Stimulated activated CD4-positive, alpha-beta T cell treated with anti-CD3 and anti-CD28 coated beads, Interleukin-1b, Interleukin-23, amount 100 ng/mL, for 4 hours (primary cell): ENCODE results near the gene AGAP9.
"Not testable (repeated sequence)": the region's sequence is repeated elsewhere in the genome, so short reads cannot be mapped to it uniquely, and the experiment has no call there.

Source experiments
- DNase-seq, 2 donors: peaks; one replicate each; pipeline ENCODE4 v3.0.0-alpha.2; 2020; ENCODE audit warnings: low read depth in 2 of 2

Gene AGAP9

GRCh38 chr10:47457528-47457820 lies 66.0 kb downstream of the AGAP9 start:
- DNase-seq = no peak

GRCh38 chr10:47456794-47457527 lies 66.5 kb downstream of the AGAP9 start:
- no peak for DNase-seq

DNA sequence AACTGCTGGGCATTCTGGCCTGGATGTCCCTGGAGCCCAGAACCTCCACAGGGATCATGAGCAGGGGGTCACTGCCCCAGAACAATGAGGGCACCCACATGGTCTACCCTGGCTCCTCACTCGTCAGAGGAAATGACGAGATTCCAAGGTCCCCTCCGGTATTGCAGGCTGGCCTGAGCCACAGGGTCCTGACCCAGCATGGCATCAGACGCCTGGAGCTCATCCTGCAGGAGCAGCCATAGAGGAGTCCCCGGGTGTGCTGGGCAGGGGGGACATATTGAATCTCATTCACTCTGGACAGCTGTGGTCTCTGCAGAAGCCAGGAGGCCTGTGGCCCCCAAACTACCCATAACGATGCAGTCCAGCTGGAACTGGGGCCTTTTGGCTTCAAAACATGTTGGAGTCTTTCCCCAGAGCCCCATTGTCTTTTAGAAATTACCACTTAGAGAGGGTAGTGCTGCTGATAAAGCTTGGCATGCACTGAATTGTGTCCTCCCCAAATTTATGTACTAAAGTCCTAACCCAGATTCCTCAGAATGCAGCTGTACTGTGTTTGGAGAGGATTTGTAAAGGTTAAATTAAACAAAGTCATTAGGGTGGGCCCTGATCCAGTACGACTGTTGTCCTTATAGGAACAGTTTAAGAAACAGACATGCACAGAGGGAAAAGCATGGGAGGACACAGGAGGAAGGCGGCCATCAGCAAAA lies 67.2 kb downstream of the AGAP9 start:
- no peak for DNase-seq

DNA sequence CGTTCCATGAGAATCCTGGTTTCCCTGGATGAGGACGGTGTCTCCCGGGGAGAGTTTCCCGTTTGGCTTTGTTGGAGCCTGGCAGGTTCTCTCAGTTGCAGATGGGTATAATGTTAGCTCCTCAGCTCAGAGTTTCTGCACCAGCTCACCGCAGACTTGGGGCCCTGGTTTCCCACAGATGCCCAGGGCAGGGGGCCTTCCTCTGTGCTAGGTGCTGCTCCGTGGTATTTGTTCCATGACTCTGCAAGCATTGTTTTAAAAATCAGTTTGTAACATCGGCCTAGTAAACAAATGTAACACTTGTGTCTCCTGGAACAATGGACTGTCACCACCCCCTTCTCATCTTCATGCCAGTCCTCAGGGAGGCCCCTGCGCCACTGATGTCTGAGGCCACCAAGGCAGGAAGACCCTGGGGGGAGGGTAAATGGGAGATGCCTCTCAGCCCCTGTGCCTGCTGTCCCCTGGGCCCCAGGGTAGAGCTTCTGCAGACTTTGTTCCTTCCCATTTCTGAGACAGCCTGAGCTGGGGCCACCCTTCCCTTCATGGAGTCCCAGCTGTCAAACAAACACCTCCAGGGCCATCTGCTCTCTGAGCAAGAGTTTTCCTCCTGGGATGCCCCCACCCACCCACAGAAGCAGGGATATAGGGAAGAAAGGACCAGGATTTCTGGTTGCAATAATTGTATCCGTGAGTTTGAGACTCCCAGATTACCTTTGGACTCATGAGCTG lies 67.9 kb downstream of the AGAP9 start:
- DNase-seq = not testable (repeated sequence)

DNA sequence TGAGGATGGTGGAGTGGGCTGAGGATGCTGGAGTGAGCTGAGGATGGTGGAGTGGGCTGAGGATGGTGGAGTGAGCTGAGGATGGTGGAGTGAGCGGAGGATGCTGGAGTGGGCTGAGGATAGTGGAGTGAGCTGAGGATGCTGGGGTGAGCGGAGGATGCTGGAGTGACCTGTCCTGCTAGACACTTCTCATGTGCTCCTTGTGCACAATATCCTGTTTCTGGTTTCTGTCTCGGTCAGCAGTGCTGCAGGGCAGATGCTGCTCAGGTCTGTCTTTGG lies 68.7 kb downstream of the AGAP9 start:
- no peak for DNase-seq

- no peak for DNase-seq
Measured at GRCh38 chr10:47454008-47454779, 69.2 kb downstream of the AGAP9 start.

- no peak for DNase-seq
Measured at GRCh38 chr10:47453141-47454007, 70.1 kb downstream of the AGAP9 start.

DNA sequence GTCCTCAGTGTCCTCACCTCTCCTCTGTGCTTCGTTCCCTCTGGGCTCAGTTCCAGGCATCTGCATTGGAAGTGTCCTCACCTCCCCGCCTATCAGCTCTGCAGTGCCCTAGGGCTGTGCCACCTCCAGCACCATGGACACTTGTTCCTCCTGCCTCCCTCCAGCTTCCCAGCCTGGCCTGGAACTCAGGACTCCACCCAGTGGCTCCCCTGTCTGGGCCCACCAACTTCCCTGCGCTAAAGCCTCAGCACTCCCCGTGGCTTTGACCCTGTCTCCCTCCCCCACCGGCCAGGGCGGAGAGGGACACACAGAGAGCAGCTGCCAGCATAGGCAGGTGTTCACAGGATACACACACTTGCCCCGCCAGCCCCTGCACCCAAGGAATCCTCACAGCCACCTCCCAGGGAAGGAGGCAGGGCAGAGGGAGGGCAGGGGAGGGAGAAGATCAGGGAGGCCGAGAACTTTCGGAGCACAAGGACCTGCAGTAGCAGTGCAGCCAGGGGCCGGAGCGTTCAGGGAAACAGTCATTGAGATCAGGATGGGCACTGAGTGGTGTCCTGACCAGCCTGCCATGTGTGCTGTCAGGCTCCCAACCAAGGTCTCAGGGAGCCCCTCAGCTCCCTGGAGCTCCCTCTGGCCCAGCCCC lies 70.8 kb downstream of the AGAP9 start:
- no peak for DNase-seq

GRCh38 chr10:47451998-47452494 lies 71.4 kb downstream of the AGAP9 start:
- DNase-seq = no peak
